ENCODE measurements around the gene DGKH. TPM values are rescaled to one million over a fixed set of nuclear protein-coding genes. Genes with fewer than 3 reads are reported as not detected.

The DGKH gene
- total and polyA plus RNA-seq, 9 of the 15 experiments (the other 6 are each of a cell fraction or from before 2014, with no cell fraction given) = 0.38 to 4.4 (median 3.1) TPM

- TF ChIP-seq CUX1 (CRISPR knock-in tag; IDR thresholded peaks at IDR 0.05) = no peak
- peak; percentile 12 for TF ChIP-seq KDM5B (IDR thresholded peaks at IDR 0.05; ENCODE audit: insufficient replicate concordance, low read depth, low read length)
- no peak for TF ChIP-seq MCM2 (IDR thresholded peaks at IDR 0.05; ENCODE audit: low read depth)
- TF ChIP-seq ZNF184 (CRISPR knock-in tag; IDR thresholded peaks at IDR 0.05) = no peak
- TF ChIP-seq RBFOX2 (IDR thresholded peaks at IDR 0.05; ENCODE audit: low read depth, low read length) = peak; percentile 69
- TF ChIP-seq SIN3B (IDR thresholded peaks at IDR 0.05; ENCODE audit: low read depth) = 0 out of 2 replicates have a peak, but pooled peaks have one; percentile 16
- TF ChIP-seq ARNT (IDR thresholded peaks at IDR 0.05) = no peak
- peak; percentile 43; the same call in 1 of the 2 replicates for TF ChIP-seq CXXC5 (CRISPR knock-in tag; IDR thresholded peaks at IDR 0.05)
- no peak for TF ChIP-seq ZNF717 (CRISPR knock-in tag; IDR thresholded peaks at IDR 0.05)
- TF ChIP-seq ZNF511 (CRISPR knock-in tag; IDR thresholded peaks at IDR 0.05) = no peak
- peak in 1 of 2 experiments; percentile 39; a peak in 1 of 4 replicates for TF ChIP-seq NONO (IDR thresholded peaks at IDR 0.05; ENCODE audit: low read depth in 2 of 2, low read length in 1 of 2)
- TF ChIP-seq HOXB6 (CRISPR knock-in tag; IDR thresholded peaks at IDR 0.05; ENCODE audit: borderline replicate concordance) = no peak
- TF ChIP-seq, protein P1, sequence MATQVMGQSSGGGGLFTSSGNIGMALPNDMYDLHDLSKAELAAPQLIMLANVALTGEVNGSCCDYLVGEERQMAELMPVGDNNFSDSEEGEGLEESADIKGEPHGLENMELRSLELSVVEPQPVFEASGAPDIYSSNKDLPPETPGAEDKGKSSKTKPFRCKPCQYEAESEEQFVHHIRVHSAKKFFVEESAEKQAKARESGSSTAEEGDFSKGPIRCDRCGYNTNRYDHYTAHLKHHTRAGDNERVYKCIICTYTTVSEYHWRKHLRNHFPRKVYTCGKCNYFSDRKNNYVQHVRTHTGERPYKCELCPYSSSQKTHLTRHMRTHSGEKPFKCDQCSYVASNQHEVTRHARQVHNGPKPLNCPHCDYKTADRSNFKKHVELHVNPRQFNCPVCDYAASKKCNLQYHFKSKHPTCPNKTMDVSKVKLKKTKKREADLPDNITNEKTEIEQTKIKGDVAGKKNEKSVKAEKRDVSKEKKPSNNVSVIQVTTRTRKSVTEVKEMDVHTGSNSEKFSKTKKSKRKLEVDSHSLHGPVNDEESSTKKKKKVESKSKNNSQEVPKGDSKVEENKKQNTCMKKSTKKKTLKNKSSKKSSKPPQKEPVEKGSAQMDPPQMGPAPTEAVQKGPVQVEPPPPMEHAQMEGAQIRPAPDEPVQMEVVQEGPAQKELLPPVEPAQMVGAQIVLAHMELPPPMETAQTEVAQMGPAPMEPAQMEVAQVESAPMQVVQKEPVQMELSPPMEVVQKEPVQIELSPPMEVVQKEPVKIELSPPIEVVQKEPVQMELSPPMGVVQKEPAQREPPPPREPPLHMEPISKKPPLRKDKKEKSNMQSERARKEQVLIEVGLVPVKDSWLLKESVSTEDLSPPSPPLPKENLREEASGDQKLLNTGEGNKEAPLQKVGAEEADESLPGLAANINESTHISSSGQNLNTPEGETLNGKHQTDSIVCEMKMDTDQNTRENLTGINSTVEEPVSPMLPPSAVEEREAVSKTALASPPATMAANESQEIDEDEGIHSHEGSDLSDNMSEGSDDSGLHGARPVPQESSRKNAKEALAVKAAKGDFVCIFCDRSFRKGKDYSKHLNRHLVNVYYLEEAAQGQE (IDR thresholded peaks at IDR 0.05; ENCODE audit: borderline replicate concordance) = peak; percentile 23; the same call in 1 of the 2 replicates
- TF ChIP-seq, protein P1 (CRISPR knock-in tag; IDR thresholded peaks at IDR 0.05; ENCODE audit: low read depth) = no peak
Measured at GRCh38 chr13:42048684-42049453, 421 bp downstream of the DGKH start (continued).

All from K562 (cell line).